Measurements from ENCODE around the gene BANF2. TPM values are rescaled to one million over a fixed set of nuclear protein-coding genes. Genes with fewer than 3 reads are reported as not detected.

The BANF2 gene
- total RNA-seq, 1 donor from 2014 or later: not detected

DNA sequence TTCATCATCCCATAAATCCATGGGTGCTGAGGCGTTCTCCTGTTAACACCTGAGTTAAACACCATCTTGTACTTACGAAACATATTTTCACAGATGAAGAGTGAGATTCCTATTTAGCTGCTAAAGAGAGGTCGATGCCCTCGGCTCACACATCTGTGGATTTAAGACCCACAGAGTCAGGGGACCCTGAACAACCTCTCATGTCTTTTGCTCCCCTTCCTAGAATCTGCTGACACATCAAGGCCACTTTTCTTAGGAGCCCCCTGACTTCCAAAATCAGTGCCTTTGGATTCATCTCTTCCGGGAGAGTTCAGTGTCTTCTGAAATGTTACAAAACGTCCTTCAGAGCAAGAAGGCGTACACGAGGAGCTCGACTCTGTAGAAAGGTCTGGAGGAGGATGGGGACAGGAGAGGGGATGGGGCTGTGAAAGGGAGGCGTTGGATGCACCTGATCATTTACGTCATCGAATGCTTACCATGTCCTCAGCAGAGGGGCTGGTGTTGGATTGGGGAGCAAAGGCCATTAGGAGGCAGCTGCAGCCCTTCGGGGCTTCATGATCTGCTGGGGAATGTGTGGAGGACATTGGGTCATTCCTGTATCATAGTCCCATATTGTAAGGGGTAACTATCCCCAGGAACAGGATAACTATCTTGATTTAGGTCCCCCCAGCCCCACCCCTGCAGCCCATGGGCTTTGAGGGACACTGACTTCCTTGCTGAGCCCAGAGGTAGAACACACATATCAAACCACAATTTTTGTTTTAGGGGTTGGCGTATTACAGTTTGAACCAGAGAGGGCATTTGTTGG, 22.9 kb downstream of the BANF2 start:
- DNase-seq (ENCODE audit: extremely low spot score, unreplicated experiment): no peak
- Mint-ChIP-seq H3K9me3 (no peaks in the 10 kb centered on the region), H3K4me1 (ENCODE audit: unreplicated experiment) (peaks cover 4% of the 10 kb centered on the region), H3K27ac (no peak overlapping the region), H3K4me3 (no peak overlapping the region), H3K27me3 (no peaks in the 10 kb centered on the region), H3K36me3 (no peaks in the 10 kb centered on the region)
- TF ChIP-seq, protein P1, sequence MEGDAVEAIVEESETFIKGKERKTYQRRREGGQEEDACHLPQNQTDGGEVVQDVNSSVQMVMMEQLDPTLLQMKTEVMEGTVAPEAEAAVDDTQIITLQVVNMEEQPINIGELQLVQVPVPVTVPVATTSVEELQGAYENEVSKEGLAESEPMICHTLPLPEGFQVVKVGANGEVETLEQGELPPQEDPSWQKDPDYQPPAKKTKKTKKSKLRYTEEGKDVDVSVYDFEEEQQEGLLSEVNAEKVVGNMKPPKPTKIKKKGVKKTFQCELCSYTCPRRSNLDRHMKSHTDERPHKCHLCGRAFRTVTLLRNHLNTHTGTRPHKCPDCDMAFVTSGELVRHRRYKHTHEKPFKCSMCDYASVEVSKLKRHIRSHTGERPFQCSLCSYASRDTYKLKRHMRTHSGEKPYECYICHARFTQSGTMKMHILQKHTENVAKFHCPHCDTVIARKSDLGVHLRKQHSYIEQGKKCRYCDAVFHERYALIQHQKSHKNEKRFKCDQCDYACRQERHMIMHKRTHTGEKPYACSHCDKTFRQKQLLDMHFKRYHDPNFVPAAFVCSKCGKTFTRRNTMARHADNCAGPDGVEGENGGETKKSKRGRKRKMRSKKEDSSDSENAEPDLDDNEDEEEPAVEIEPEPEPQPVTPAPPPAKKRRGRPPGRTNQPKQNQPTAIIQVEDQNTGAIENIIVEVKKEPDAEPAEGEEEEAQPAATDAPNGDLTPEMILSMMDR (conservative IDR thresholded peaks at IDR 0.05): no peak

DNA sequence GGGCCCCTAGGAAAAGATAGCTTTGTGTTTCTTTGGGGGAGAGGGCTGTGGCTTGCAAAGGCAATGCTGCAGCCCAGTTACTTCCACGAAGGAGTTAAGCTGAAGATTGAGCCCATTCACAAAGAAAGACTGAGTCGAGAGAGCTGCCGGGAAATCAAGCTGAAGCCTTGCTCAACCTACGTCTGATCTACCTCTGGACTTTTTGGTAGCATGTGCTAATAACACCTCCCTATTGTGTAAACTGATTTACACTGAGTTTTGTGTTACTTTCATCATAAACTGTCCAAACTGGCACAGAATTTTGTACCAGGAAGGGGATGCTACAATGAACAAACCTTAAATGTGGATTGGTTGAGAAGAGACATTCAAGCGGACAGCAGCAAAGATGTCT, 23.5 kb downstream of the BANF2 start:
- Mint-ChIP-seq H3K4me1 (ENCODE audit: unreplicated experiment) (peaks cover 4% of the 10 kb centered on the region), H3K27ac (no peak overlapping the region), H3K4me3 (no peak overlapping the region), H3K36me3 (no peaks in the 10 kb centered on the region), H3K27me3 (no peaks in the 10 kb centered on the region), H3K9me3 (no peaks in the 10 kb centered on the region)
- DNase-seq (ENCODE audit: extremely low spot score, unreplicated experiment): no peak
- TF ChIP-seq, protein P1 (conservative IDR thresholded peaks at IDR 0.05): no peak

DNA sequence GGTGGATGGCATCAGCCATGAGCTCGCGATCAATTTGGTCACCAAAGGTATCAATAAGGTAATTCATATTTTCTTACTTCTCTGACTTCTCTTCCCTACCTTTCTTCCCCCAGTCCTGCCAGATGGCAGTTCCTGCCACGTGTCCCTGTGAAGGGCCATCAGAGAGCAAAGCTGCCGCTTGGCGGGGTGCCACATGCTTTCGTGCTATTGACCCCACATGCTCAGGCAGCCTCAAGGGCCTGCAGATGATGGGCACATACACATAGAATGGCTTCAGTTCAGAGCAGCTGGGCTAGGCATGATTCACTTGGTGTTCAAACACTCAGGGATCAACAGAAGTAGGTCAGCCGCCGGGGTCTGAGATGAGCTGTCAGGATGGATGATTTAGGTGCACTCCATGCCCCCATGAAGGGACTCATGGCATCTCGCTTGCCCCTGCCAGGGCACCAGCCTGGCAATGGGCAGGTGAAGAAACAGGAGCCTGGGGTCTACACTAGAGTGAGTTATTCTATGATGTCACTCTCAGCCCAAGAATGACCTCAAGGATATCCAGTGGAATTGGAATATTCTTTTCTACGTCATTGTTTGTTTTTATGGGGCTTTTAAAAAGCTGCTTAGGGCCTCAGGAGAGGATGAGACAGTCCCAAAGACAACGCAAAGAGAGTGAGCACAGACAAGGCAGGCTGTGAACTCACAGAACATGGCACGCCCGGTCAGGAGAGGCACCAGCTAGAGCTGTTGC, 25.5 kb downstream of the BANF2 start:
- Mint-ChIP-seq H3K4me3 (no peak overlapping the region), H3K9me3 (no peaks in the 10 kb centered on the region), H3K27ac (no peak overlapping the region), H3K36me3 (no peaks in the 10 kb centered on the region), H3K4me1 (ENCODE audit: unreplicated experiment) (peaks cover 4% of the 10 kb centered on the region), H3K27me3 (no peaks in the 10 kb centered on the region)
- no peak for DNase-seq (ENCODE audit: extremely low spot score, unreplicated experiment)
- TF ChIP-seq, protein P1 (conservative IDR thresholded peaks at IDR 0.05): no peak

DNA sequence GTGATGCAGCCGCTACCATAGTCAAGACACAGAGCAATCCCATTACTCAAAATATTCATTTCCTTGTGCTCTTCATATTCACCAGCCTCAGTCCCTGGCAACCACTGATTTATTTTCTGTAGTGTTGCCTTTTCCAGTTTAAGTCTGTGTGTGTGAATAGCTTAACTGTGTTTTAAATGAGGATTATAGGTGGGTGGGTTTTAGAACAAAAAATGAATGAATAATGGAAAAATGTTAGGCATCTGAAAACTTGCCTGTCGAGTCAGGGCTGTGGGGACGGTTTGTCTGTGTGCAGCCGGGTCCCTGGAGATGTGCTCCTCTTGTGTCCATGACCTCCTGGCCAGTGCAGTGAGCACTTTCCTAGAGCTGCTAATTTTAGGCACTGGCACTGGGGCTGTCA, 27.1 kb downstream of the BANF2 start:
- no peaks in the 10 kb centered on the region for H3K9me3 Mint-ChIP-seq
- DNase-seq (ENCODE audit: extremely low spot score, unreplicated experiment): no peak
- no peak overlapping the region for H3K4me3 Mint-ChIP-seq
- TF ChIP-seq, protein P1 (conservative IDR thresholded peaks at IDR 0.05): no peak
- no peak overlapping the region for H3K27ac Mint-ChIP-seq
- no peaks in the 10 kb centered on the region for H3K36me3 Mint-ChIP-seq
- no peaks in the 10 kb centered on the region for H3K27me3 Mint-ChIP-seq
- no peaks in the 10 kb centered on the region for H3K4me1 Mint-ChIP-seq (ENCODE audit: unreplicated experiment)

DNA sequence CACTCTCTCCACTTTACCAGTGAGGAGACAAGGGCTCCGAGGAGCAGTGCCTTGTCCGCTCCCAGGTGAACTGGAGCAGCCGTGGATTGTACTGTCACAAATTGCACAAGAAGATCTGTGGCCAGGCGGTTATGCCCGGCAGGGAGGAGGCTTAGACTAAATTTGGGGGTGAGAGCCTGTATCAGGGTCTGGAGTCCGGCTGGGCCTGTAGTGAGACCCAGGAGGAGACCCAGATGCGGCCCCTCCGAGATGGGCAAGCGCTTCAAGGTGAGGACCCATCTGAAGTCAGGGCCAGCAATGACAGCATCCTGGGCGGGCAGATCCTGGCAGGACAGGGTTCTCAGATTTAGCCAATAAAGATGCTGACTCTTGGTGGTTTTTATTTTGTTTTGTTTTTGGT, 27.6 kb downstream of the BANF2 start:
- Mint-ChIP-seq H3K27me3 (no peaks in the 10 kb centered on the region), H3K36me3 (no peaks in the 10 kb centered on the region), H3K4me3 (no peak overlapping the region), H3K4me1 (ENCODE audit: unreplicated experiment) (no peaks in the 10 kb centered on the region), H3K9me3 (no peaks in the 10 kb centered on the region), H3K27ac (no peak overlapping the region)
- TF ChIP-seq, protein P1 (conservative IDR thresholded peaks at IDR 0.05): no peak
- DNase-seq (ENCODE audit: extremely low spot score, unreplicated experiment): no peak

Measured in type B pancreatic cell (in vitro differentiated cells).